ENCODE data around the gene RNF166. TPM values are rescaled to one million over a fixed set of nuclear protein-coding genes. Genes with fewer than 3 reads are reported as not detected.

Gene RNF166
- total and polyA plus RNA-seq, 2 donors (not counting 3 experiments of a cell fraction or from before 2014, with no cell fraction given) = 27.6 to 38.8 TPM

- peaks cover 9 to 71% of the 10 kb centered on the region in 2 experiments for H3K36me3 ChIP-seq (ENCODE audit: control insufficient read depth in 2 of 2, extremely low read depth in 1 of 2, insufficient read depth in 2 of 2, low read length in 2 of 2)
- ChIA-PET POLR2A (no interaction called here), CTCF (no interaction called here)
- no peak for DNase-seq (ENCODE audit: low read depth, low spot score)
- BruUV-seq (replicated peaks) = no TSS peak
- H3K9me1 ChIP-seq (replicated peaks; ENCODE audit: control insufficient read depth, extremely low read depth, insufficient read depth, low read length) = no peaks in the 10 kb centered on the region
- dilution Hi-C loops (cut with MboI; ENCODE audit: extremely low pct_ligation_motif_present, low sequenced_read_pairs) = no loop called here
- no peak overlapping the region for H3K27ac ChIP-seq (ENCODE audit: insufficient read depth, low read depth, low read length)
- H3K4me2 ChIP-seq (ENCODE audit: insufficient read depth, low read length) = no peak overlapping the region
- intact Hi-C loops (cut with micrococcal nuclease) = no loop called here
- no peaks in the 10 kb centered on the region for H3K27me3 ChIP-seq (ENCODE audit: control insufficient read depth in 2 of 2, insufficient read depth in 2 of 2, low read length in 2 of 2)
- H3K4me1 ChIP-seq (ENCODE audit: control insufficient read depth, extremely low read depth, insufficient read depth, low read length) = no peaks in the 10 kb centered on the region
- no peak overlapping the region for H2AFZ ChIP-seq (ENCODE audit: low read depth, low read length)
- H3K79me2 ChIP-seq (ENCODE audit: control insufficient read depth, insufficient read depth, low read length) = peaks cover 2% of the 10 kb centered on the region
- TF ChIP-seq POLR2A (IDR thresholded peaks at IDR 0.05; ENCODE audit: low read depth, low read length) (no peak), POLR2AphosphoS5 (IDR thresholded peaks at IDR 0.05; ENCODE audit: insufficient read depth, low read depth, low read length) (no peak), MAX (IDR thresholded peaks at IDR 0.05; ENCODE audit: insufficient read depth, insufficient read length) (no peak), GATA2 (IDR thresholded peaks at IDR 0.05; ENCODE audit: insufficient read depth, insufficient read length, low read depth, low read length) (no peak), JUN (IDR thresholded peaks at IDR 0.05; ENCODE audit: borderline replicate concordance, insufficient read depth, insufficient read length, low read depth) (no peak), FOS (IDR thresholded peaks at IDR 0.05; ENCODE audit: borderline replicate concordance, insufficient read depth, low read length) (no peak), EZH2 (IDR thresholded peaks at IDR 0.05; ENCODE audit: borderline replicate concordance, low read depth, low read length, severe bottlenecking) (no peak), CTCF (IDR thresholded peaks at IDR 0.05; ENCODE audit: extremely low read depth in 1 of 2, insufficient read depth in 1 of 2, low read depth in 1 of 2, low read length in 2 of 2) (no peak), MYC (IDR thresholded peaks at IDR 0.05; ENCODE audit: low read depth, low read length) (no peak)
- no peaks in the 10 kb centered on the region for H4K20me1 ChIP-seq (replicated peaks; ENCODE audit: control insufficient read depth, extremely low read depth, insufficient read depth, low read length)
- no peak overlapping the region for H3K9ac ChIP-seq (replicated peaks; ENCODE audit: extremely low read depth, insufficient read depth, low read length)
- H3K4me3 ChIP-seq (replicated peaks in 1 of 3; ENCODE audit: insufficient read depth in 1 of 3, low read depth in 1 of 3, low read length in 3 of 3) = no peak overlapping the region
- no peak for FAIRE-seq
- H3K9me3 ChIP-seq (replicated peaks; ENCODE audit: control insufficient read depth, insufficient read depth, low read length) = no peaks in the 10 kb centered on the region
These were observed 24.7 kb upstream of the RNF166 start for GRCh38 chr16:88730632-88731607.

All from endothelial cell of umbilical vein (primary cell).